Natural killer cell (primary cell): ENCODE results near the gene CEP70. TPM values are rescaled to one million over a fixed set of nuclear protein-coding genes. Genes with fewer than 3 reads are reported as not detected.

Experiments used
- ATAC-seq, 3 donors: fragments of 150-1000 bp in 2 of 3; fragments of 200-7000 bp in 1 of 3; cut with Tn5 transposase; 1 replicate in 1 of 3; 2 replicates in 2 of 3; pipeline ENCODE4 v1.10.0; 2021; ENCODE audit warnings: mild to moderate bottlenecking in 2 of 3, moderate library complexity in 2 of 3
- DNase-seq, 2 donors: peaks; one replicate each; pipeline versions ENCODE4 v3.0.0 to v3.0.0-alpha.2; 2013 to 2021; ENCODE audit warnings: mixed read lengths in 1 of 2
- H3K27ac ChIP-seq: one replicate; pipeline ENCODE4 v1.5.1; 2013; ENCODE audit warnings: mild to moderate bottlenecking, low read length
- H3K27me3 ChIP-seq: one replicate; pipeline ENCODE4 v1.6.1; 2013; ENCODE audit warnings: low read length; ENCODE audit not compliant: control insufficient read depth, insufficient read depth
- H3K36me3 ChIP-seq: one replicate; pipeline ENCODE4 v1.6.1; 2013; ENCODE audit warnings: low read length; ENCODE audit not compliant: control insufficient read depth, insufficient read depth
- H3K4me1 ChIP-seq: one replicate; pipeline ENCODE4 v1.6.1; 2013; ENCODE audit warnings: low read length; ENCODE audit not compliant: control insufficient read depth, insufficient read depth
- H3K4me3 ChIP-seq: one replicate; pipeline ENCODE4 v1.5.1; 2013; ENCODE audit warnings: low read length
- H3K9me3 ChIP-seq: one replicate; pipeline ENCODE4 v1.6.1; 2013; ENCODE audit warnings: low read length; ENCODE audit not compliant: control insufficient read depth, insufficient read depth
- H3K27ac Mint-ChIP-seq, 2 donors: one replicate each; pipeline ENCODE4 v1.8.0; 2022; ENCODE audit warnings: mild to moderate bottlenecking in 2 of 2, mixed read lengths in 2 of 2, moderate library complexity in 1 of 2
- H3K27me3 Mint-ChIP-seq, 2 donors: one replicate each; pipeline ENCODE4 v1.8.0; 2022; ENCODE audit warnings: low read depth in 2 of 2, mixed read lengths in 2 of 2
- H3K36me3 Mint-ChIP-seq: one replicate; pipeline ENCODE4 v1.8.0; 2022; ENCODE audit warnings: mixed read lengths
- H3K4me1 Mint-ChIP-seq, 2 donors: one replicate each; pipeline ENCODE4 v1.8.0; 2022; ENCODE audit warnings: mixed read lengths in 2 of 2
- H3K4me3 Mint-ChIP-seq: one replicate; pipeline ENCODE4 v1.8.0; 2022; ENCODE audit warnings: mild to moderate bottlenecking, moderate library complexity, mixed read lengths
- H3K9me3 Mint-ChIP-seq, 2 donors: one replicate each; pipeline ENCODE4 v1.8.0; 2022; ENCODE audit warnings: mixed read lengths in 2 of 2
- CTCF ChIP-seq: fragments of 200-600 bp; IDR thresholded peaks from one replicate; pipeline ENCODE4 v1.8.0; 2022; ENCODE audit warnings: antibody characterized with exemption
- WGBS: methylation state at CpG from one replicate; pipeline ENCODE4 v1.1.7; 2013; ENCODE audit warnings: missing lambda C conversion rate; ENCODE audit not compliant: insufficient coverage; 5-methylcytosine and 5-hydroxymethylcytosine counted together
- intact Hi-C: fragments of 100-400 bp; cut with micrococcal nuclease; formaldehyde crosslinking; loops from one replicate; pipeline ENCODE4 v1.14.2; 2022
- total RNA-seq, 4 donors: library from RNA; stranded (reverse); fragments of 120-200 nt in 1 of 4; gene quantifications; one replicate each; pipeline versions ENCODE4 v1.2.3 to v1.2.4, GENCODE V29; 2013 to 2022

Gene CEP70
- total RNA-seq, 3 donors from 2014 or later (not counting 1 experiment from before 2014, with no cell fraction given), result 17.0 to 23.9 (median 22.7) TPM

- intact Hi-C loops, result no loop called here
- Histone ChIP-seq H3K36me3 (no peaks in the 10 kb centered on the region), H3K27me3 (no peaks in the 10 kb centered on the region), H3K4me3 (no peak overlapping the region), H3K27ac (no peak overlapping the region), H3K9me3 (no peaks in the 10 kb centered on the region), H3K4me1 (no peaks in the 10 kb centered on the region)
- ATAC-seq, result no peak
- no peaks in the 10 kb centered on the region for H3K27me3 Mint-ChIP-seq
- WGBS, result 91% methylated on average over 41 of the region's 43 CpGs
- H3K9me3 Mint-ChIP-seq, result no peaks in the 10 kb centered on the region
- DNase-seq, result no peak
- H3K27ac Mint-ChIP-seq, result no peak overlapping the region
- no peaks in the 10 kb centered on the region for H3K36me3 Mint-ChIP-seq
- no peak for TF ChIP-seq CTCF
- no peaks in the 10 kb centered on the region for H3K4me1 Mint-ChIP-seq
- no peak overlapping the region for H3K4me3 Mint-ChIP-seq
Measured at GRCh38 chr3:138451595-138452162, 142.4 kb downstream of the CEP70 start.

- no peaks in the 10 kb centered on the region for H3K36me3 Mint-ChIP-seq
- 78% methylated on average over 5 of the region's 6 CpGs for WGBS
- H3K4me3 Mint-ChIP-seq, result no peak overlapping the region
- Histone ChIP-seq H3K4me1 (no peaks in the 10 kb centered on the region), H3K9me3 (no peaks in the 10 kb centered on the region), H3K27ac (no peak overlapping the region), H3K4me3 (no peak overlapping the region), H3K36me3 (no peaks in the 10 kb centered on the region), H3K27me3 (no peaks in the 10 kb centered on the region)
- ATAC-seq (no peak), DNase-seq (no peak)
- no peaks in the 10 kb centered on the region for H3K4me1 Mint-ChIP-seq
- H3K9me3 Mint-ChIP-seq, result no peaks in the 10 kb centered on the region
- H3K27ac Mint-ChIP-seq, result no peak overlapping the region
- no peaks in the 10 kb centered on the region for H3K27me3 Mint-ChIP-seq
- TF ChIP-seq CTCF, result no peak
- intact Hi-C loops, result no loop called here
Measured at GRCh38 chr3:138450704-138451424, 143.2 kb downstream of the CEP70 start.

GRCh38 chr3:138450181-138450580, 143.9 kb downstream of the CEP70 start:
- Mint-ChIP-seq H3K36me3 (no peaks in the 10 kb centered on the region), H3K27me3 (no peaks in the 10 kb centered on the region), H3K9me3 (no peaks in the 10 kb centered on the region), H3K4me1 (no peaks in the 10 kb centered on the region), H3K4me3 (no peak overlapping the region), H3K27ac (no peak overlapping the region)
- no peaks in the 10 kb centered on the region for H3K9me3 ChIP-seq
- H3K27ac ChIP-seq, result no peak overlapping the region
- intact Hi-C loops, result no loop called here
- no peak for ATAC-seq
- H3K27me3 ChIP-seq, result no peaks in the 10 kb centered on the region
- no peaks in the 10 kb centered on the region for H3K36me3 ChIP-seq
- 94% methylated on average over 7 of the region's 7 CpGs for WGBS
- no peaks in the 10 kb centered on the region for H3K4me1 ChIP-seq
- no peak for DNase-seq
- TF ChIP-seq CTCF, result no peak
- no peak overlapping the region for H3K4me3 ChIP-seq
